Smooth muscle cell (in vitro differentiated cells): ENCODE results near the gene ABCC4. TPM values are rescaled to one million over a fixed set of nuclear protein-coding genes. Genes with fewer than 3 reads are reported as not detected.
"Not testable (repeated sequence)": the region's sequence is repeated elsewhere in the genome, so short reads cannot be mapped to it uniquely, and the experiment has no call there.

Source experiments
- DNase-seq: peaks from one replicate; lab custom pipeline; 2025; ENCODE audit not compliant: unreplicated experiment; lab: John Stamatoyannopoulos, UW
- H2AFZ ChIP-seq: fragments of 200-600 bp; sonication (generic); 2 replicates; pipeline ENCODE4 v1.6.0; 2016; ENCODE audit warnings: antibody characterized with exemption, low read depth, mild to moderate bottlenecking
- H3F3A ChIP-seq: fragments of 200-600 bp; sonication (generic); 2 replicates; pipeline ENCODE4 v1.6.0; 2017; ENCODE audit warnings: antibody characterized with exemption, low read depth
- H3K27ac ChIP-seq: fragments of 200-600 bp; sonication (generic); 2 replicates; pipeline ENCODE4 v1.5.1; 2016; ENCODE audit warnings: low read depth, mild to moderate bottlenecking
- H3K27me3 ChIP-seq: fragments of 200-600 bp; sonication (generic); 2 replicates; pipeline ENCODE4 v1.6.1; 2016; ENCODE audit warnings: low read depth, mild to moderate bottlenecking
- H3K36me3 ChIP-seq: fragments of 200-600 bp; sonication (generic); 2 replicates; pipeline ENCODE4 v1.5.1; 2016; ENCODE audit warnings: low read depth
- H3K4me1 ChIP-seq: fragments of 200-600 bp; sonication (generic); 2 replicates; pipeline ENCODE4 v1.5.1; 2016; ENCODE audit warnings: low read depth
- H3K4me2 ChIP-seq: fragments of 200-600 bp; sonication (generic); 2 replicates; pipeline ENCODE4 v1.6.0; 2016; ENCODE audit warnings: mild to moderate bottlenecking
- H3K4me3 ChIP-seq: fragments of 200-600 bp; sonication (generic); 2 replicates; pipeline ENCODE4 v1.5.1; 2016; ENCODE audit warnings: mild to moderate bottlenecking
- H3K79me2 ChIP-seq: fragments of 200-600 bp; sonication (generic); 2 replicates; pipeline ENCODE4 v1.6.0; 2016; ENCODE audit warnings: low read depth, mild to moderate bottlenecking
- H3K9ac ChIP-seq: fragments of 200-600 bp; sonication (generic); 2 replicates; pipeline ENCODE4 v1.6.0; 2016; ENCODE audit warnings: low read depth
- H3K9me3 ChIP-seq: fragments of 200-600 bp; sonication (generic); replicated peaks from 2 replicates; pipeline ENCODE4 v1.5.1; 2016; ENCODE audit warnings: low read depth
- H4K20me1 ChIP-seq: fragments of 200-600 bp; sonication (generic); 2 replicates; pipeline ENCODE4 v1.6.0; 2016; ENCODE audit warnings: low read depth
- WGBS: methylation state at CpG from one replicate; pipeline ENCODE4 v1.1.7; 2016; ENCODE audit warnings: low lambda C conversion rate; 5-methylcytosine and 5-hydroxymethylcytosine counted together
- polyA plus RNA-seq: library from polyadenylated mRNA; unstranded; fragments of >200 nt; fragmentation: Nextera tagmentation; extraction: Ambion mirVana; gene quantifications from 2 replicates; pipeline ENCODE4 v1.2.1, GENCODE V29; 2016
- total RNA-seq: library from RNA; depleted of rRNA; stranded (reverse); fragments of >200 nt; gene quantifications from 2 replicates; pipeline ENCODE4 v1.2.3, GENCODE V29; 2014
- TF ChIP-seq, protein P1 (sequence below): fragments of 200-600 bp; sonication (generic); IDR thresholded peaks from 2 replicates; pipeline ENCODE4 v1.5.1; 2017; ENCODE audit warnings: borderline replicate concordance, mild to moderate bottlenecking, antibody characterized with exemption; ENCODE audit not compliant: insufficient read depth, poor library complexity, severe bottlenecking

Gene ABCC4
- total and polyA plus RNA-seq, 2 experiments from 2014 or later: 11.9 to 37.7 TPM

GRCh38 chr13:95176611-95177259 is 124.5 kb downstream of the ABCC4 start:
- H3K79me2 ChIP-seq: no peaks in the 10 kb centered on the region
- 71% methylated on average over 5 of the region's 5 CpGs for WGBS
- H3K9ac ChIP-seq: no peak overlapping the region
- H3F3A ChIP-seq: no peaks in the 10 kb centered on the region
- no peaks in the 10 kb centered on the region for H3K9me3 ChIP-seq
- H3K27ac ChIP-seq: peak overlapping the region; percentile 44
- no peak overlapping the region for H2AFZ ChIP-seq
- no peak overlapping the region for H3K4me3 ChIP-seq
- H3K27me3 ChIP-seq: no peaks in the 10 kb centered on the region
- H3K4me2 ChIP-seq: no peak overlapping the region
- no peaks in the 10 kb centered on the region for H3K36me3 ChIP-seq
- TF ChIP-seq, protein P1, sequence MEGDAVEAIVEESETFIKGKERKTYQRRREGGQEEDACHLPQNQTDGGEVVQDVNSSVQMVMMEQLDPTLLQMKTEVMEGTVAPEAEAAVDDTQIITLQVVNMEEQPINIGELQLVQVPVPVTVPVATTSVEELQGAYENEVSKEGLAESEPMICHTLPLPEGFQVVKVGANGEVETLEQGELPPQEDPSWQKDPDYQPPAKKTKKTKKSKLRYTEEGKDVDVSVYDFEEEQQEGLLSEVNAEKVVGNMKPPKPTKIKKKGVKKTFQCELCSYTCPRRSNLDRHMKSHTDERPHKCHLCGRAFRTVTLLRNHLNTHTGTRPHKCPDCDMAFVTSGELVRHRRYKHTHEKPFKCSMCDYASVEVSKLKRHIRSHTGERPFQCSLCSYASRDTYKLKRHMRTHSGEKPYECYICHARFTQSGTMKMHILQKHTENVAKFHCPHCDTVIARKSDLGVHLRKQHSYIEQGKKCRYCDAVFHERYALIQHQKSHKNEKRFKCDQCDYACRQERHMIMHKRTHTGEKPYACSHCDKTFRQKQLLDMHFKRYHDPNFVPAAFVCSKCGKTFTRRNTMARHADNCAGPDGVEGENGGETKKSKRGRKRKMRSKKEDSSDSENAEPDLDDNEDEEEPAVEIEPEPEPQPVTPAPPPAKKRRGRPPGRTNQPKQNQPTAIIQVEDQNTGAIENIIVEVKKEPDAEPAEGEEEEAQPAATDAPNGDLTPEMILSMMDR: no peak
- H4K20me1 ChIP-seq: no peaks in the 10 kb centered on the region
- DNase-seq: no peak
- H3K4me1 ChIP-seq: peaks cover 9% of the 10 kb centered on the region

GRCh38 chr13:95174517-95174916 is 126.7 kb downstream of the ABCC4 start:
- Histone ChIP-seq H3K36me3 (no peaks in the 10 kb centered on the region), H3K4me3 (no peak overlapping the region), H3K79me2 (no peaks in the 10 kb centered on the region), H3K4me1 (peaks cover 9% of the 10 kb centered on the region), H3K27me3 (no peaks in the 10 kb centered on the region), H3K9me3 (no peaks in the 10 kb centered on the region), H3F3A (no peaks in the 10 kb centered on the region), H3K4me2 (no peak overlapping the region), H4K20me1 (no peaks in the 10 kb centered on the region), H2AFZ (no peak overlapping the region), H3K27ac (no peak overlapping the region), H3K9ac (no peak overlapping the region)
- TF ChIP-seq, protein P1: no peak
- DNase-seq: no peak
- 90% methylated on average over 14 of the region's 14 CpGs for WGBS

GRCh38 chr13:95168191-95168590 is 133.1 kb downstream of the ABCC4 start:
- H4K20me1 ChIP-seq: no peaks in the 10 kb centered on the region
- H3K9me3 ChIP-seq: no peaks in the 10 kb centered on the region
- no peak overlapping the region for H3K9ac ChIP-seq
- H3K27ac ChIP-seq: no peak overlapping the region
- H3K79me2 ChIP-seq: no peaks in the 10 kb centered on the region
- no peak overlapping the region for H3K4me3 ChIP-seq
- H2AFZ ChIP-seq: no peak overlapping the region
- no peaks in the 10 kb centered on the region for H3K4me1 ChIP-seq
- H3F3A ChIP-seq: no peaks in the 10 kb centered on the region
- WGBS: 95% methylated on average over 6 of the region's 6 CpGs
- TF ChIP-seq, protein P1: no peak
- no peaks in the 10 kb centered on the region for H3K27me3 ChIP-seq
- H3K36me3 ChIP-seq: peaks cover 4% of the 10 kb centered on the region
- H3K4me2 ChIP-seq: no peak overlapping the region
- DNase-seq: no peak

DNA sequence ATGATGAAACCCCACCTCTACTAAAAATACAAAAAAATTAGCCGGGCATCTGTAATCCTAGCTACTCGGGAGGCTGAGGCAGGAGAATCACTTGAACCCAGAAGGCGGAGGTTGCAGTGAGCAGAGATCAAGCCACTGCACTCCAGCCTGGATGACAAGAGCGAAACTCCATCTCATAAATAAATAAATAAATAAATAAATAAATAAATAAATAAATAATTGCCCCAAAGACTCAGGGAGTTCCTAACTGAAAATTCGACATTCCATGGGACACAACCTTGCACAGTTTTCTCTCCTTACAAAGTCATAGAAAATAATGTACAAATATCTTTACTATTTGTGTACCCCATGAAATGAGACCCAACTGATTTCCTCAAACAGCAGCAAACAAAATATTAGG is 134.2 kb downstream of the ABCC4 start:
- not testable (repeated sequence) for DNase-seq, H3K27me3 ChIP-seq, H3K4me2 ChIP-seq, H3K36me3 ChIP-seq, H3K79me2 ChIP-seq, H3K4me3 ChIP-seq, H3F3A ChIP-seq, H3K27ac ChIP-seq, H2AFZ ChIP-seq, H4K20me1 ChIP-seq, H3K9ac ChIP-seq, H3K9me3 ChIP-seq
- WGBS: 95% methylated on average over 5 of the region's 5 CpGs
- H3K4me1 ChIP-seq: peaks cover 10% of the 10 kb centered on the region
